Body of pancreas (tissue), 4 donors: Measurements from ENCODE around the gene WDR19. TPM values are rescaled to one million over a fixed set of nuclear protein-coding genes. Genes with fewer than 3 reads are reported as not detected.
"Not testable (repeated sequence)": the region's sequence is repeated elsewhere in the genome, so short reads cannot be mapped to it uniquely, and the experiment has no call there.

Experiments
- ATAC-seq: fragments of 150-250 bp; one replicate; pipeline ENCODE4 v1.9.1; 2016
- DNase-seq, 4 donors: peaks; one replicate each; pipeline ENCODE4 v3.0.0-alpha.2; 2019
- H3K27ac ChIP-seq, 4 donors: fragments of 200-600 bp; sonication (generic); 1 replicate in 3 of 4; 2 replicates in 1 of 4; pipeline versions ENCODE4 v1.5.1 to v1.6.1; 2016 to 2019; ENCODE audit warnings: mild to moderate bottlenecking in 1 of 4, mixed read lengths in 1 of 4, moderate library complexity in 1 of 4
- H3K27me3 ChIP-seq, 2 donors: fragments of 200-600 bp; sonication (generic); one replicate each; pipeline ENCODE4 v1.6.0; 2016; ENCODE audit warnings: mild to moderate bottlenecking in 1 of 2
- H3K36me3 ChIP-seq, 2 donors: fragments of 200-600 bp; sonication (generic); replicated peaks in 1 of 2; 2 replicates each; pipeline ENCODE4 v1.5.1; 2016; ENCODE audit warnings: low read depth in 2 of 2; ENCODE audit not compliant: insufficient read depth in 1 of 2
- H3K4me1 ChIP-seq: fragments of 200-600 bp; sonication (generic); one replicate; pipeline ENCODE4 v1.6.0; 2016
- H3K4me3 ChIP-seq, 2 donors: fragments of 200-600 bp; sonication (generic); 1 replicate in 1 of 2; 2 replicates in 1 of 2; pipeline ENCODE4 v1.5.1; 2016 to 2019
- H3K9me3 ChIP-seq, 3 donors: fragments of 200-600 bp; sonication (generic); 1 replicate in 2 of 3; 2 replicates in 1 of 3; pipeline ENCODE4 v1.5.1; 2016
- CTCF ChIP-seq, 7 experiments: fragments of 450-650 bp in 4 of 7; fragments of 200-600 bp in 3 of 7; sonication (generic) in 3 of 7; IDR thresholded peaks; one replicate each; pipeline ENCODE4 v1.5.1; 2016 to 2019; ENCODE audit warnings: antibody characterized with exemption in 7 of 7
- POLR2A ChIP-seq, 3 donors: fragments of 450-650 bp; IDR thresholded peaks; one replicate each; pipeline ENCODE4 v1.6.1; 2016; ENCODE audit warnings: antibody characterized with exemption in 3 of 3, mild to moderate bottlenecking in 2 of 3
- WGBS, 2 donors: methylation state at CpG; one replicate each; pipeline ENCODE4 v1.1.5; 2017; 5-methylcytosine and 5-hydroxymethylcytosine counted together
- intact Hi-C: fragments of 100-400 bp; cut with DNase I; formaldehyde crosslinking; loops from one replicate; pipeline ENCODE4 v1.15.1; 2023
- total RNA-seq, 2 donors: library from RNA; depleted of rRNA; stranded (reverse); fragments of >200 nt; gene quantifications; one replicate each; pipeline ENCODE4 v1.1.0, GENCODE V29; 2016

Gene WDR19
- total RNA-seq, 2 donors from 2014 or later, result 32.9 to 84.0 TPM

GRCh38 chr4:39286263-39286662, 103.9 kb downstream of the WDR19 start:
- Histone ChIP-seq H3K27me3 (no peaks in the 10 kb centered on the region), H3K9me3 (no peaks in the 10 kb centered on the region), H3K4me1 (no peaks in the 10 kb centered on the region), H3K36me3 (peaks cover 7 to 10% of the 10 kb centered on the region in 2 donors), H3K4me3 (no peak overlapping the region), H3K27ac (no peak overlapping the region)
- TF ChIP-seq POLR2A (IDR thresholded peaks at IDR 0.05) (no peak), CTCF (IDR thresholded peaks at IDR 0.05) (no peak)
- DNase-seq, result no peak
- intact Hi-C loops, result no loop called here
- no peak for ATAC-seq
- 93 to 100% methylated on average over 2 of the region's 2 CpGs for WGBS, 2 donors

- intact Hi-C loops, result no loop called here
- Histone ChIP-seq H3K9me3 (no peaks in the 10 kb centered on the region), H3K27me3 (no peaks in the 10 kb centered on the region), H3K4me3 (no peak overlapping the region), H3K36me3 (peaks cover 7 to 17% of the 10 kb centered on the region in 2 donors), H3K27ac (no peak overlapping the region), H3K4me1 (no peaks in the 10 kb centered on the region)
- no peak for TF ChIP-seq CTCF (IDR thresholded peaks at IDR 0.05)
- TF ChIP-seq POLR2A (IDR thresholded peaks at IDR 0.05), result no peak
- DNase-seq, result no peak
- WGBS, 2 donors, result 94% methylated on average over 4 of the region's 4 CpGs
- no peak for ATAC-seq
Observed at GRCh38 chr4:39287223-39287622, 104.9 kb downstream of the WDR19 start.

- ATAC-seq (no peak), DNase-seq (no peak)
- Histone ChIP-seq H3K9me3 (no peaks in the 10 kb centered on the region), H3K4me3 (no peak overlapping the region), H3K4me1 (no peaks in the 10 kb centered on the region), H3K36me3 (peaks cover 12 to 19% of the 10 kb centered on the region in 2 donors), H3K27me3 (no peaks in the 10 kb centered on the region), H3K27ac (no peak overlapping the region)
- 81 to 95% methylated on average over 2 of the region's 2 CpGs for WGBS, 2 donors
- intact Hi-C loops, result no loop called here
- TF ChIP-seq CTCF (IDR thresholded peaks at IDR 0.05) (no peak), POLR2A (IDR thresholded peaks at IDR 0.05) (no peak)
Observed at GRCh38 chr4:39291686-39292085, 109.4 kb downstream of the WDR19 start.

GRCh38 chr4:39292433-39292832, 110.1 kb downstream of the WDR19 start:
- H3K9me3 ChIP-seq, H3K27me3 ChIP-seq, H3K27ac ChIP-seq, H3K4me3 ChIP-seq, DNase-seq, H3K4me1 ChIP-seq, ATAC-seq, intact Hi-C loops: not testable (repeated sequence)
- peaks cover 12 to 19% of the 10 kb centered on the region in 2 donors for H3K36me3 ChIP-seq
- 93 to 97% methylated on average over 5 of the region's 5 CpGs for WGBS, 2 donors

GRCh38 chr4:39295784-39296183, 113.5 kb downstream of the WDR19 start:
- DNase-seq (no peak), ATAC-seq (no peak)
- intact Hi-C loops, result no loop called here
- peaks cover 10 to 15% of the 10 kb centered on the region in 2 donors for H3K36me3 ChIP-seq
- no peaks in the 10 kb centered on the region for H3K27me3 ChIP-seq
- no peak overlapping the region for H3K4me3 ChIP-seq
- no peaks in the 10 kb centered on the region for H3K9me3 ChIP-seq
- H3K4me1 ChIP-seq, result no peaks in the 10 kb centered on the region
- 95% methylated on average over 8 of the region's 8 CpGs for WGBS, 2 donors
- H3K27ac ChIP-seq, result no peak overlapping the region
- TF ChIP-seq CTCF (IDR thresholded peaks at IDR 0.05), result no peak
- TF ChIP-seq POLR2A (IDR thresholded peaks at IDR 0.05), result no peak
